Right lobe of liver (tissue), 4 donors: ENCODE measurements around the gene HIF1A.

Source experiments
- CTCF ChIP-seq, 4 donors: fragments of 200-600 bp in 3 of 4; fragments of 450-650 bp in 1 of 4; IDR thresholded peaks; one replicate each; pipeline versions ENCODE4 v1.5.1 to v1.8.0; 2016 to 2022; ENCODE audit warnings: antibody characterized with exemption in 4 of 4, mild to moderate bottlenecking in 2 of 4
- POLR2A ChIP-seq: fragments of 450-650 bp; IDR thresholded peaks from one replicate; pipeline ENCODE4 v1.6.1; 2017; ENCODE audit warnings: antibody characterized with exemption, mild to moderate bottlenecking
- donor health status: DM: no; HTN: no; CAD: no.
- donor health status: DM: no; HTN: no; CAD: no.
- donor health status: DM: no; HTN: yes; CAD: no.

- TF ChIP-seq CTCF (IDR thresholded peaks at IDR 0.05) (no peak), POLR2A (no peak)
Measured at GRCh38 chr14:61652526-61653262, 42.6 kb upstream of the HIF1A start.
